Measurements from ENCODE around the gene CTNND2.

CTNND2 gene

DNA sequence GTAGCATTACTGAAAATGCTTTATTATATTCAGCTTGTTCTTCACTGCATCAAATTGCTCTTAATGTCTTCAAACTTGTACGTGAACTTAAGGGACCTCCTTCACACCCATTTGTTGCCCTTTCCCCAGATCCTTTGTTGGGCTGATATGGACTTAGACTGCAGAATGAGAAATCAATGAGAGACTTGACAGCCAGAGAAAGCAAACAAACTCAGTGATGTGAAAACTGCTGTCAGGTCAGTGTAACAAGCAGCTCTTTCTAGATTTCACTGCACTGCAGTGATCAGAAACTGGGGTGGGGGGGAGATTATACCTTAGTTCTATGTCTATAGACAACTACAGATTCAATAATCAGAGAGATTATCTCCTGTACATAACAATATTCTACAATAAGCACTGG, 652.2 kb downstream of the CTNND2 start:
- CTCF ChIA-PET: no interaction called here
- POLR2A ChIA-PET (ENCODE audit: low non-redundant PET): no interaction called here
- TF ChIP-seq, protein P1, sequence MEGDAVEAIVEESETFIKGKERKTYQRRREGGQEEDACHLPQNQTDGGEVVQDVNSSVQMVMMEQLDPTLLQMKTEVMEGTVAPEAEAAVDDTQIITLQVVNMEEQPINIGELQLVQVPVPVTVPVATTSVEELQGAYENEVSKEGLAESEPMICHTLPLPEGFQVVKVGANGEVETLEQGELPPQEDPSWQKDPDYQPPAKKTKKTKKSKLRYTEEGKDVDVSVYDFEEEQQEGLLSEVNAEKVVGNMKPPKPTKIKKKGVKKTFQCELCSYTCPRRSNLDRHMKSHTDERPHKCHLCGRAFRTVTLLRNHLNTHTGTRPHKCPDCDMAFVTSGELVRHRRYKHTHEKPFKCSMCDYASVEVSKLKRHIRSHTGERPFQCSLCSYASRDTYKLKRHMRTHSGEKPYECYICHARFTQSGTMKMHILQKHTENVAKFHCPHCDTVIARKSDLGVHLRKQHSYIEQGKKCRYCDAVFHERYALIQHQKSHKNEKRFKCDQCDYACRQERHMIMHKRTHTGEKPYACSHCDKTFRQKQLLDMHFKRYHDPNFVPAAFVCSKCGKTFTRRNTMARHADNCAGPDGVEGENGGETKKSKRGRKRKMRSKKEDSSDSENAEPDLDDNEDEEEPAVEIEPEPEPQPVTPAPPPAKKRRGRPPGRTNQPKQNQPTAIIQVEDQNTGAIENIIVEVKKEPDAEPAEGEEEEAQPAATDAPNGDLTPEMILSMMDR (conservative IDR thresholded peaks at IDR 0.05; ENCODE audit: low read depth): no peak
- no peak overlapping the region for H3K27ac ChIP-seq
- no peak for DNase-seq (ENCODE audit: low spot score)

DNA sequence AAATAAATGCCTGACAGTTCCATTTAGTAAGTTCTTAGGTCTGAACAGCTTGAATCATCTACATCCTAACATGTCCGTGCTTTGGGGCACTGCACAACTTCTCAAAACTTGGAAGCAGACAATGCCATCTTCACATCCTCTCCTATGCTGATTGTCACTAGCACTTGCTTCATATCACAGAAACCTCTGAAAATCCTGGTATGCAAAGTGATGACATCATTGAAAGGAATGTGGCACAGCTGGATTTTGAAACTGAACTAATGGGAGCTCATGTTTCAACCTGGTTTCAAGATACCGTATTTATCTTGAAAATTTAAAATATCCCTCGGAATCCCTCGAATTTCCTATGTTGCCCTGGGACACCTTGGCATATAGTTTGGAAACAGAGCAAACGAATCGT, 653.0 kb downstream of the CTNND2 start:
- ChIA-PET POLR2A (ENCODE audit: low non-redundant PET) (no interaction called here), CTCF (interaction anchor here (0.6 kb wide), 1 partner anchor 556 kb away, joined by 3 read pairs; no protein-coding TSS in a partner anchor)
- H3K27ac ChIP-seq: no peak overlapping the region
- DNase-seq (ENCODE audit: low spot score): peak; percentile 75
- TF ChIP-seq, protein P1 (conservative IDR thresholded peaks at IDR 0.05; ENCODE audit: low read depth): no peak

GRCh38 chr5:11248966-11249365, 655.3 kb downstream of the CTNND2 start:
- ChIA-PET POLR2A (ENCODE audit: low non-redundant PET) (no interaction called here), CTCF (no interaction called here)
- H3K27ac ChIP-seq: no peak overlapping the region
- no peak for DNase-seq (ENCODE audit: low spot score)
- TF ChIP-seq, protein P1 (conservative IDR thresholded peaks at IDR 0.05; ENCODE audit: low read depth): no peak

DNA sequence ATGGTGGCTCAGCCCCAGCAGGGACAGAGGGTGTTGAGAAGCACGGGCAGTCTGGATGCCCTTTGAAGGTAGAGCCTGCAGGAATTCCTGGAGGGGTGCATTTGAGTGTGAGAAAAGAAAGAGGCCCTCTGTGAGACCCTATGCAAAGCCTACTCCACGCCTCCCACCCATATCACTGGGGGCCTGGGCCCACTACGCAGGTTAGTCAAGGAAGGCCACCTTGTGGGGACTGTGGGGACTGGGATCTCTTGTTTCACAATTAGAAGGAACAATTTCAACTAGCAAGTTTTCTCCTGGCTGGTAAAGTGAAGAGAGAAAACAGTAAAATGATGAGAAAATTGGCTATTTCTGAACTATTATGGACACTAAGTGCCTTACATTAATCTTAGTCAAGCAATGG, 657.0 kb downstream of the CTNND2 start:
- H3K27ac ChIP-seq: no peak overlapping the region
- DNase-seq (ENCODE audit: low spot score): no peak
- POLR2A ChIA-PET (ENCODE audit: low non-redundant PET): no interaction called here
- TF ChIP-seq, protein P1 (conservative IDR thresholded peaks at IDR 0.05; ENCODE audit: low read depth): no peak
- CTCF ChIA-PET: no interaction called here

GRCh38 chr5:11240293-11241190, 663.7 kb downstream of the CTNND2 start:
- TF ChIP-seq, protein P1 (conservative IDR thresholded peaks at IDR 0.05; ENCODE audit: low read depth): no peak

GRCh38 chr5:11239261-11240015, 664.8 kb downstream of the CTNND2 start:
- no peak for DNase-seq (ENCODE audit: low spot score)
- ChIA-PET POLR2A (ENCODE audit: low non-redundant PET) (no interaction called here), CTCF (interaction anchor here (0.5 kb wide), 1 partner anchor 51 kb away, joined by 3 read pairs; no protein-coding TSS in a partner anchor)
- TF ChIP-seq, protein P1 (conservative IDR thresholded peaks at IDR 0.05; ENCODE audit: low read depth): no peak
- H3K27ac ChIP-seq: no peak overlapping the region

More at GRCh38 chr5:11240293-11241190, 663.7 kb downstream of the CTNND2 start:
- DNase-seq (ENCODE audit: low spot score): no peak
- no peak overlapping the region for H3K27ac ChIP-seq
- ChIA-PET CTCF (interaction anchor here (0.5 kb wide), 1 partner anchor 50 kb away, joined by 3 read pairs; no protein-coding TSS in a partner anchor), POLR2A (ENCODE audit: low non-redundant PET) (no interaction called here)

All from RWPE1 (cell line).